Mesothelial cell of epicardium (in vitro differentiated cells): ENCODE measurements around the gene FOXE3. TPM values are rescaled to one million over a fixed set of nuclear protein-coding genes. Genes with fewer than 3 reads are reported as not detected.

Source experiments
- DNase-seq, 2 experiments: peaks; one replicate each; pipeline ENCODE4 v3.0.0; 2021; ENCODE audit warnings: low spot score in 2 of 2; ENCODE audit not compliant: unreplicated experiment in 2 of 2
- H3K27ac Mint-ChIP-seq: 2 replicates; pipeline ENCODE4 v1.8.0; 2021; ENCODE audit warnings: mixed read lengths
- H3K27me3 Mint-ChIP-seq: 2 replicates; pipeline ENCODE4 v1.8.0; 2021; ENCODE audit warnings: low read depth, mixed read lengths
- H3K36me3 Mint-ChIP-seq: 2 replicates; pipeline ENCODE4 v1.8.0; 2021; ENCODE audit warnings: mixed read lengths
- H3K4me1 Mint-ChIP-seq: 2 replicates; pipeline ENCODE4 v1.8.0; 2021; ENCODE audit warnings: mixed read lengths
- H3K4me3 Mint-ChIP-seq: 2 replicates; pipeline ENCODE4 v1.8.0; 2021; ENCODE audit warnings: mild to moderate bottlenecking, moderate library complexity, mixed read lengths
- H3K9me3 Mint-ChIP-seq: 2 replicates; pipeline ENCODE4 v1.8.0; 2021; ENCODE audit warnings: mixed read lengths
- total RNA-seq: library from RNA; stranded (reverse); gene quantifications from 3 replicates; pipeline ENCODE4 v1.2.1, GENCODE V29; 2021
- TF ChIP-seq, protein P1 (sequence below): fragments of 200-600 bp; sonication (generic); IDR thresholded peaks from one replicate; pipeline ENCODE4 v1.5.0; 2021; ENCODE audit warnings: antibody characterized with exemption; ENCODE audit not compliant: unreplicated experiment

Gene FOXE3
- total RNA-seq, 1 donor from 2014 or later = not detected

DNA sequence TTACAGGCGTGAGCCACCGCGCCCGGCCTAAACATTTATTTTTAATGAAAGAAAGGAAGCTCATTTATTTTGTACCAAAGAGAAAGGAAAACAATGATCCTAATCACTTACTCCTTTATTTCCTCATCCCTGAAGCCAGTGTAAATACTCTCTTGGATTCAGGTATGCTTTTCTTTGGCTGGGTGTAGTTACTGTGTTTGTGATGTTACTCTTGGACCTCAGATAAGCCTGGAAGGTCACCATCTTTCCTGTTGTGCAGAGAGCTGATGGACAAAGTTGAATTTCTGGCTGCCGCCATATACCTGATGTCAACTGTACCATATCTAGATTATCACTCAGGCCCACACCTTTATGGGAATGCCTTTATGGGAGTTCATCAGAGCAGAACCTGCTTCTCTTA lies 35.4 kb upstream of the FOXE3 start:
- DNase-seq = no peak
- H3K4me1 Mint-ChIP-seq = no peaks in the 10 kb centered on the region
- peaks cover 23% of the 10 kb centered on the region for H3K36me3 Mint-ChIP-seq
- TF ChIP-seq, protein P1, sequence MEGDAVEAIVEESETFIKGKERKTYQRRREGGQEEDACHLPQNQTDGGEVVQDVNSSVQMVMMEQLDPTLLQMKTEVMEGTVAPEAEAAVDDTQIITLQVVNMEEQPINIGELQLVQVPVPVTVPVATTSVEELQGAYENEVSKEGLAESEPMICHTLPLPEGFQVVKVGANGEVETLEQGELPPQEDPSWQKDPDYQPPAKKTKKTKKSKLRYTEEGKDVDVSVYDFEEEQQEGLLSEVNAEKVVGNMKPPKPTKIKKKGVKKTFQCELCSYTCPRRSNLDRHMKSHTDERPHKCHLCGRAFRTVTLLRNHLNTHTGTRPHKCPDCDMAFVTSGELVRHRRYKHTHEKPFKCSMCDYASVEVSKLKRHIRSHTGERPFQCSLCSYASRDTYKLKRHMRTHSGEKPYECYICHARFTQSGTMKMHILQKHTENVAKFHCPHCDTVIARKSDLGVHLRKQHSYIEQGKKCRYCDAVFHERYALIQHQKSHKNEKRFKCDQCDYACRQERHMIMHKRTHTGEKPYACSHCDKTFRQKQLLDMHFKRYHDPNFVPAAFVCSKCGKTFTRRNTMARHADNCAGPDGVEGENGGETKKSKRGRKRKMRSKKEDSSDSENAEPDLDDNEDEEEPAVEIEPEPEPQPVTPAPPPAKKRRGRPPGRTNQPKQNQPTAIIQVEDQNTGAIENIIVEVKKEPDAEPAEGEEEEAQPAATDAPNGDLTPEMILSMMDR = no peak
- H3K27ac Mint-ChIP-seq = no peak overlapping the region
- H3K27me3 Mint-ChIP-seq = no peaks in the 10 kb centered on the region
- H3K9me3 Mint-ChIP-seq = no peaks in the 10 kb centered on the region
- H3K4me3 Mint-ChIP-seq = no peak overlapping the region

DNA sequence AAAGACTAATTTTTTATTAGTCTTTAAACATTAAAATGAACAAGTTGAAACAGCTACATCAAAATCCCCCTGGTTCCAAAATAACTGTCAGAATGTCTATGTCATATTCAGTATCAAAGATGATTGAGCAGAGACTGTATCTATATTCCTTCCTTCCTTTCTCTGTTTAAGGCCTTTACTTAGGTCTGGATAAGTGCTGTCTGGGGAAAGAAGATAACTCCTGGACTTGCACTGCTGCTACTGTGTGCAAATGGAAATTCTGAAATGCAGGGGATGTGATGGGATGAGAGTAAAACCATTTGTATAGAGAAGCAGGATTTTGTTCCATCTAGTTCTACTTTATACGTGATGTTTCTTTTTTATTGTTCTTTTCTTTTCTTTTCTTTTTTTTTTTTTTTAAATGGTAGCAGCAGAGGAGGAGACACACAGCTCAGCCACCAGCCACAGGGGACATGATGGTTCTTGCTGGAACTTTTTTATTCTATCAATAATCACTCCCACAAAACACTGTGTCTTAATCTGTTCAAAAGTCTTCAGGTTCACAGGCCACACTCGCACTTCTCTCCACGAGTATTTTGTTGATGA lies 33.6 kb upstream of the FOXE3 start:
- Mint-ChIP-seq H3K27ac (no peak overlapping the region), H3K4me1 (no peaks in the 10 kb centered on the region), H3K4me3 (no peak overlapping the region), H3K36me3 (peaks cover 23% of the 10 kb centered on the region), H3K27me3 (peaks cover 4% of the 10 kb centered on the region), H3K9me3 (no peaks in the 10 kb centered on the region)
- DNase-seq = no peak
- TF ChIP-seq, protein P1 = no peak

DNA sequence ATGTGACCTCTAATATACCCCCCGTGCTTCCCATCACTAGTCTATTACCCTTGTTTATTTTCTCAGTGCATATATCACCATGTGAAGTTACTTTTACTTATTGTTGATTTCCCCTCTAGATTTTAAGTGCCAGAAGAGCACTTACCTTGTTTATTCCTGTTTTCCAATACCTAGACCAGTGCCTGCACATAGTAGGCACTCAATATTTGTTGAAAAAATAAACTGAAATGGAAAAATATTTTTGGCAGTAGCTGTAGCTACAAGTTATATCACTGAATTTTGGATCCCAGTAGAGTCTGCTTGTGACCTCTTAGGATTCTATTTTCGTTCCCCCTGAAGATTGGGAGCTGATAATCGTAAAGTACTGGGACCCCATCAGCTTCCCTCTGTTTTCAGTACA lies 32.0 kb upstream of the FOXE3 start:
- no peak overlapping the region for H3K27ac Mint-ChIP-seq
- H3K4me1 Mint-ChIP-seq = no peaks in the 10 kb centered on the region
- no peaks in the 10 kb centered on the region for H3K9me3 Mint-ChIP-seq
- TF ChIP-seq, protein P1 = no peak
- peaks cover 20% of the 10 kb centered on the region for H3K27me3 Mint-ChIP-seq
- H3K36me3 Mint-ChIP-seq = peaks cover 23% of the 10 kb centered on the region
- DNase-seq = no peak
- H3K4me3 Mint-ChIP-seq = no peak overlapping the region

DNA sequence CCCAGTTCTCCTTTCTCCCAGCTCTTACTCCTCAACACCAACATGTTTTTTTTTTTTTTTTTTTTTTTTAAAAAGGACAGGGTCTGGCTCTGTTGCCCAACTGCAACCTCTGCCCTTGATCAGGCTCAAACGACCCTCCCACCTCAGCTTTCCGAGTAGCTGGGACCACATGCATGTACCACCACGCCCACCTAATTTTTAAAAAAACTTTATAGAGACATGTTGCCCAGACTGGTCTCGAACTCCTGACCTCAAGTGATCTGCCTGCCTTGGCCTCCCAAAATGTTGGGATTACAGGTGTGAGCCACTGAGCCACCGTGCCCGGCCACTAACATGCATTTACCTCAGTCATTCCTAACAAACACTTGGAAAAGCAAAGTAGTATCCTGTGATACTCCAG lies 31.1 kb upstream of the FOXE3 start:
- TF ChIP-seq, protein P1 = no peak
- no peaks in the 10 kb centered on the region for H3K4me1 Mint-ChIP-seq
- H3K36me3 Mint-ChIP-seq = peaks cover 16% of the 10 kb centered on the region
- H3K27me3 Mint-ChIP-seq = peaks cover 26% of the 10 kb centered on the region
- no peak overlapping the region for H3K4me3 Mint-ChIP-seq
- no peaks in the 10 kb centered on the region for H3K9me3 Mint-ChIP-seq
- DNase-seq = no peak
- H3K27ac Mint-ChIP-seq = no peak overlapping the region

DNA sequence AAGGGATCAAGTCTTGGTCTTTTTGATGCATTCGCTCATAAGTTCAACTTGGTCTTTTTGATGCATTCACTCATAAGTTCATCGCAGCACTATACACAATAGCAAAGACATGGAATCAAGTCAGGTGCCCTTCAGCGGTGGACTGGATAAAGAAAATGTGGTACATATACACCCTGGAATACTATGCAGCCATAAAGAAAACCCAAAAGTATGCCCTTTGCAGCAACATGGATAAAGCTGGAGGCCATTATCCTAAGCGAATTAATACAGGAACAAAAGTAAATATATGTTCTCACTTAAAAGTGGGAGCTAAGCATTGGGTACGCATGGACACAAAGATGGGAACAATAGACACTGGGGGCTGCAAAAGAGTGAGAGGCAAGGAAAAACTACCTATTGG lies 29.8 kb upstream of the FOXE3 start:
- TF ChIP-seq, protein P1 = no peak
- no peaks in the 10 kb centered on the region for H3K4me1 Mint-ChIP-seq
- no peak for DNase-seq
- H3K4me3 Mint-ChIP-seq = no peak overlapping the region
- H3K36me3 Mint-ChIP-seq = peaks cover 11% of the 10 kb centered on the region
- no peaks in the 10 kb centered on the region for H3K9me3 Mint-ChIP-seq
- no peak overlapping the region for H3K27ac Mint-ChIP-seq
- peaks cover 29% of the 10 kb centered on the region for H3K27me3 Mint-ChIP-seq
